Ecto neural progenitor cell (in vitro differentiated cells): ENCODE results near the gene BICD1.

Source experiments
- DNase-seq: peaks from one replicate; pipeline ENCODE4 v3.0.0-alpha.2; 2018; ENCODE audit warnings: low spot score

The BICD1 gene

DNA sequence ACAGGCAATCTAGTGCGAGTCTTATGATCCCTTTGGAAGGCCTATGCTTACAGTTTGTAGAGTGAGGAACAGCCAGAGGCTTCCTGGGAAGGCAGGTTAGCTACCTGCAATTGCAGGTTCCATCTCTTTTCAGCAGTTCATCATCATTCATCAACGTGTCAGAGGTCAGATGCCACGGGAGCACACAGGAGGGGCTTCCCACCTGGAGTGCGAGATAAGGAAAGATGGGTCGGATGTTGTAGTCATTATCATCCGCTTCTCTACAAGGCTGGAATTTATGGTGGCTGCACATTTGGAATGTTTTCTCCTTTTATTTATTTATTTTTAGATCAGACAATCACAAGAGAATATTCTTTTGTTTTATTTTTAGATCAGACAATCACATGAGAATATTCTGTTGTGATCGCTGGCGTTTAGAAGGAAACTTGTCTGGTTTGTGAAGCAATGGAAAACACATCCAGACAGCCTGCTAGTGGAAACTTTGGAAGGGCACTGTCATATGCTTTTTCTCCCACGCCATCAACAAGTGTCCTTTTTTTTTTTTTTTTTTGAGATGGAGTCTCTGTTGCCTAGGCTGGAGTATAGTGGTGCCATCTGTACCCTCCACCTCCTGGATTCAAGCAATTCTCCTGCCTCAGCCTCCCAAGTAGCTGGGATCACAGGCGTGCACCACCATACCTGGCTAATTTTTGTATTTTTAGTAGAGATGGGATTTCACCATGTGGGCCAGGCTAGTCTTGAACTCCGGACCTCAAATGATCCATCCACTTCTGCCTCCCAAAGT, 1.9 kb upstream of the BICD1 start:
- DNase-seq: no peak

GRCh38 chr12:32105986-32106516, 596 bp upstream of the BICD1 start:
- no peak for DNase-seq

- peak; percentile 57 for DNase-seq
Measured at GRCh38 chr12:32107359-32108267, 966 bp downstream of the BICD1 start.

DNA sequence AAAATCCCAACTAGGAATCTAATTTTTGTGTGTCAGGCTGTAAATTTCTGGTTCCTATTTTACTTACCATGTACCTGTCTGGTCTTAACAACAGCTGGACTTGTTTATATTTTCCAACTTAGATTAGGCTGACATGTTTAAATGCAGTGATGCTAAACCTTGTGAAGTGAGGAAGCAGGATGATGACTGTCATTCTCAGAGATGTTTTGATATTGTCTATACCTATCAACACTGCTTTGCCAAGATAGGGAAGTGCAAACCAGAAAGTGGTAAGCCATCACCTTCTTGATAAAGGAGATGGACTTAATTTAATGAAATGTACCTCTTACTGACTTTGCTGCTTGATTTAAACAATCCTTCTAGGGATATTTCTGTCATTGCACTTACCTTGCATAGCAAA, 2.1 kb downstream of the BICD1 start:
- no peak for DNase-seq

DNA sequence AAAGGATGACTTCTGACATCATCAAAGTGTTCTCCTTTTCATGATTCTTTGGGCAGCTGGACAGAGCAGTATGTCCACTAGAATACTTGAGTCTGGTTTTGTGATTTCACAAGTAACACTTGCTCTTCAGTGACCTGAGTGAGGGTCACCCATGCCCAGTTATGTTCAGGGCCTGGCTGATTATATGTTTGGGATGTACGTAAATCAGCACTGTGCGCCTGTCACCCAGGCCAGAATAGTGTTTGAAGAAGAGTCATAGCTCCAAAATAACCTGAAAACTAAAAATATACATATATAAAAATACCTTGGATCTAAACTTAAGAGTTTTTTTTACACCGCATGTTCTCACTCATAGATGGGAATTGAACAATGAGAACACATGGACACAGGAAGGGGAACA, 3.8 kb downstream of the BICD1 start:
- DNase-seq: no peak

- DNase-seq: no peak
Measured at GRCh38 chr12:32110942-32111341, 4.3 kb downstream of the BICD1 start.

- no peak for DNase-seq
Measured at GRCh38 chr12:32115404-32116104, 8.9 kb downstream of the BICD1 start.

DNA sequence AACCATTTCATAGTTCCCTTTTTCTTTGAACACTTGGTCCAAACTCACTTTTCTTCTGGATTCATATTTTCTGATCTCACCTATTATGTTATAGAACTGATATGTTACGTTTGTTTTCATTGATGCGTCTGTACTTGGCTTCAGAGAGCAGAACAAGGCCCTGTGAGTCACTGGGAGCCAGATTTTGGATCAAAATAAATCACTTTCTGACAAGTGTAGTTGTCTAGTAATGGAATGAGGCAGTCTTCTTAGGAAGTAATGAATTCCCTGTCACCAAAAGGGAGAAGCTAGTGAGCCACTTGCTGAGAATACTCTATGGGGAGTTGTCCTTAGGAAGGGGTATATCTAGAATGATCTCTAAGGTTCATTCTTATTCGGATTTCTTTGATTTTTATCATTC, 10.2 kb downstream of the BICD1 start:
- no peak for DNase-seq

DNA sequence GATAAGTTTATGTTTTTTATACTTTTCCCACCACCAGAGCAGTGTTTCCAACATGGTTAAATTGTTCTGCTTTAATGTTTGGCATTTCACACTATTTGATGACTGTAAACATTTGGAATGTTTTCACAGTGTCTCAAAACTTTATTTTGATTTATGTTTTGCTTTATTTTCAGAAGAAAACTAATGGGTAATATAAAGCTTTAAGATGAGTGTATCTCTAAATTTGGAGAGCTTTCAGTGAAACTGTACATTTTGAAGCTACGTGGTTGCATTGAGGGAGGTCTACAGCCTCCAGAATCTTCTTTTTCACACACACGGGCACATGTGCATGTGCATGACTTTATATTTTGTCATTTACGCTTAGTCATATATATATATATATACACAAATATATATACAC, 10.7 kb downstream of the BICD1 start:
- DNase-seq: no peak

DNA sequence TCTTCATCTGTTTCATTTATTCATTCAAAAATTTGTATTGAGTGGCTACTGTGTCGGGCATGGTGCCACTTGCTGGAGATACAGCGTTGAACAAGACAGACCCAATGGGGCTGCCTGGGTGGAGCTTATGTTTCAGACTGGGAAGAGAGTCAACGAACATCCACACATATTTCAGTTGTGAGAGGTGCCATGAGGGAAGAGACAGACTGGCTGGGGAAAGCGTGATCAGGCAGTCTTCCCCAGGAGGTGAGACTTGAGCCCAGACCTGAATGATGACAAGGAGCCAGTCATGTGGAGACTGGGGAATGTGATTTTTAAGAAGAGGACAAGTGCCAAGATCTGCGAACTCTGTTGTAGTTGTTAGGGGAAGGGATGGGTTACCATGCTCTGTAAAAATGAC, 12.2 kb downstream of the BICD1 start:
- no peak for DNase-seq

DNA sequence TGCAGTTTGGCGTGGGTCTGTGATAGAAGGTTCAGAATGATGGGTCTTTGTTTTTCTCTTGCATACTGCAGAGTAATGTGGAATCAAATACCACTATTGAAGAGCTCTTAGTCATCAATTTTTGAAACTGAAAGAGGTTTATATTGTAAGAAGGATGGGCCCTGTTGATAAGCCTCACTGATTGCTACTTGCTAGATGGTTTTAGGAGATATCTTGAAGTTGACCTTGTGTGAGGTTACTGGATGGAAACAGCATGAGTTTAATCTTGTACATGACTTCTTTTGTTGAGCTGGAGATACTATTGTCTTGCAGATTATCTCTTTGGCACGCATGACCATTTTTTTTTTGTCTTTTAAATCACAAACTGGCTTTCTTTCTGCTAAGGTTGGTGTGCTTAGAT, 13.8 kb downstream of the BICD1 start:
- DNase-seq: no peak

- no peak for DNase-seq
Measured at GRCh38 chr12:32124637-32125036, 18.0 kb downstream of the BICD1 start.

DNA sequence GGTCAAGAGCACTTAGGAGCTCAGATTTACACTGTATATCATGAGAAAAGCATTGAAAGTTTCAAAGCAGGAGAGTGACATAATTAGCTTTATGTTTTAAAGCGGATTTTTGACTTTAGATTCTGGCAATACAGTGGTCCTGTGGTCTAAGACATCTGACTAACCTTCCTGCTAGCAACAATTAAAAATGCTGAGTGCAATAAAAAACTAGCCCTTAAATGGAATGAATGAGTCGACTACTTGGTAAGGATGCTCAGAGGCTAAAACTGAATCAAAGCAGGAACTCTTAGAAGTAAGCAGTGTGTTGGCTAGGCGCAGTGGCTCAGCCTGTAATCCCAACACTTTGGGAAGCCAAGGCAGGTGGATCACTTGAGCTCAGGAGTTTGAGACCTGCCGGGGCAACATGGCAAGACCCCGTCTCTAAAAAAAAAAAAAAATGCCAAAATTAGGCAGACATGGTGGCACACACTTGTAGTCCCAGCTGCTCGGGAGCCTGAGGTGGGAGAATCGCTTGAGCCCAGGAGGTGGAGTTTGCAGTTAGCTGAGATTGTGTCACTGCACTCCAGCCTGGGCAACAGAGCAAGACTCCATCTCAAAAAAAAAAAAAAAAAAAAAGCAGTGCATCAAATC, 18.9 kb downstream of the BICD1 start:
- no peak for DNase-seq

GRCh38 chr12:32126720-32127119, 20.1 kb downstream of the BICD1 start:
- no peak for DNase-seq

DNA sequence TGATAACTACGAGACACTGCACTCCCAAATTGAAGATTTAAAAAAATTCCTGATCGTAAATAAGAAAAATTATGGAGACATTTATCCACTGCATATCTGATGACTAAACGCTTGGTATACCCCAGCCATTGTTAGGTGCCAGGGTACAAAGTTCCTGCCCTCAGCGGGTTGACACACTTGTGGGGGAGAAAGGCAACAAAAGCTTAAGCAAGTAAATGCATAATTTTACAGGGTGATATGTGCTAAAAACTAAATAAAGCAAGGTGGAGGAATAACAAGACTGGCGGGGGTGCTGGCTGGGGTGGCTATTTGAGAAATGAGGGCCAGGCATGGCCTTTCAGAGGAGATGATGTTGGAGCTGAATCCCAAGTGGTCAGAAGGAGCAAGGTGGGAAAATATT, 25.0 kb downstream of the BICD1 start:
- DNase-seq: no peak

- DNase-seq: no peak
Measured at GRCh38 chr12:32134101-32134888, 27.6 kb downstream of the BICD1 start.

DNA sequence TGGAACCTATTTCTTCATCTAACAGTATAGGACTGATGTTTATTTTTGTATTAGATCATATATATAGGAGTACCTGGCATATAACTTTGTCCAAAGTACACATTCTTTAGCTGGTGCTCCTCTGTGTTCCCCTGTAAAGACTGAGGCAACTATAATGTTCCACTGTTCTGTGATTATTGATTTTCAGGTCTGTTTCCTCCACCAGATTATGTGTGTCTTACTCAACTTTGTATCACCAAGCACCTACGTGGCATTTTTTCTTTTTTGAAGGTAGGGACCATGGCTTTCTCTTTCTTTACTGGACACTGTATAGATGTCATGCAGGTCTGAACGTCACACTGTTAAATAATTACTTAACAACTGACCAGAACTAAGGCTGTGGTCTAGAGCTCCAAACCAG, 29.3 kb downstream of the BICD1 start:
- no peak for DNase-seq

DNA sequence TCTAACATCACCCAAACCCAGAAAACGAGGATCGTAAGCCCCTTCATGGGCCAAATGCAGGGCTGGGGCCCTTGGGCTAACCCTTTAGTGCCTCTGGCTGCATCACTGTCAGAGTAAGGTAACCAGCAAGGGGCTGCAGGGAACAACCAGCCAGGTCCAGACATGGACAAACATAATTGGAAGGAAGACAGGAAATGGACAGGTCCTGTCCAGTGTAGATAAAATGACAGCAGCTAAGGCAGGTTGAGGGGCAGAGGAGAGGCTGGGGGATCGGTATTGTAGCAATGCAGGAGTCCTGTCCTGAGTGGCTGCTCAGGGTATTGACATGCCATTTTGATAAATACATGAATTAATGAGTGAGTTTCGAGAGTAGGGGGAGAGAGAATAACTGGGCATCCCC, 29.8 kb downstream of the BICD1 start:
- DNase-seq: no peak

DNA sequence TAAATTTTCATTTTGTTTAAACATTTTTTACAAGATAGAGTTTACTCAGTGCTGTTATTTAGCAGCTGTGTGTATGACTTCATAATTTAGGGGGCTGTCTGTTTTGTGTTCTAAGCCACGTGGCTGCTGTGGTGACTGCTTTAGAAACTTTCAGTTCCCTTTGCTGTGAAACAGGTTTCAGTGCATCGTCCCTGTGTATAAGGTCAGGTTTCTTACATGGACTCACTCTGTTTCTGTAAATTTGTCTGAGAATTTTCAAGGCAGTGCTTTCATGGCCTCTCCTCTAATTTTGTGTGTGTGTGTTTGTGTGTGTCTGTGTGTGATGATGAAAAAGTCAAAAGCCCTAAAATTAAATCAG, 32.4 kb downstream of the BICD1 start:
- DNase-seq: no peak

GRCh38 chr12:32140877-32141276, 34.2 kb downstream of the BICD1 start:
- DNase-seq: no peak

GRCh38 chr12:32145096-32145495, 38.4 kb downstream of the BICD1 start:
- peak; percentile 10 for DNase-seq
